Thoracic aorta (tissue), 2 donors: ENCODE data around the gene PSMB1. TPM values are rescaled to one million over a fixed set of nuclear protein-coding genes. Genes with fewer than 3 reads are reported as not detected.
"Not testable (repeated sequence)": the region's sequence is repeated elsewhere in the genome, so short reads cannot be mapped to it uniquely, and the experiment has no call there.

ENCODE experiments used
- ATAC-seq: fragments of 150-250 bp; one replicate; pipeline ENCODE4 v1.8.0; 2017; ENCODE audit warnings: low read depth; ENCODE audit not compliant: insufficient number of reproducible peaks, low FRiP score
- DNase-seq: peaks from one replicate; pipeline ENCODE4 v3.0.0-alpha.2; 2020; ENCODE audit warnings: low spot score
- H3K27ac ChIP-seq, 2 donors: fragments of 200-600 bp; sonication (generic); 1 replicate in 1 of 2; 2 replicates in 1 of 2; pipeline ENCODE4 v1.5.1; 2016; ENCODE audit warnings: mild to moderate bottlenecking in 2 of 2, moderate library complexity in 2 of 2
- H3K27me3 ChIP-seq: fragments of 200-600 bp; sonication (generic); replicated peaks from 2 replicates; pipeline ENCODE4 v1.6.0; 2016; ENCODE audit warnings: mild to moderate bottlenecking; ENCODE audit not compliant: insufficient read depth
- H3K36me3 ChIP-seq: fragments of 200-600 bp; sonication (generic); one replicate; pipeline ENCODE4 v1.5.1; 2016
- H3K4me1 ChIP-seq, 2 donors: fragments of 200-600 bp; sonication (generic); 1 replicate in 1 of 2; 2 replicates in 1 of 2; pipeline versions ENCODE4 v1.5.1 to v1.6.0; 2016; ENCODE audit warnings: low read depth in 2 of 2, mild to moderate bottlenecking in 1 of 2; ENCODE audit not compliant: control insufficient read depth in 1 of 2
- H3K4me3 ChIP-seq: fragments of 200-600 bp; sonication (generic); 2 replicates; pipeline ENCODE4 v1.5.1; 2016; ENCODE audit warnings: mild to moderate bottlenecking
- H3K9me3 ChIP-seq: fragments of 200-600 bp; sonication (generic); 2 replicates; pipeline ENCODE4 v1.5.1; 2016
- total RNA-seq, 2 donors: library from RNA; depleted of rRNA; stranded (reverse); fragments of >200 nt; gene quantifications; one replicate each; pipeline versions ENCODE4 v1.1.0 to v1.2.3, GENCODE V29; 2016
- TF ChIP-seq, protein P1 (sequence below): fragments of 200-600 bp; sonication (generic); IDR thresholded peaks from one replicate; pipeline ENCODE4 v1.5.1; 2019; ENCODE audit warnings: antibody characterized with exemption

The PSMB1 gene
- total RNA-seq, 2 donors from 2014 or later, result 143 to 159 TPM

DNA sequence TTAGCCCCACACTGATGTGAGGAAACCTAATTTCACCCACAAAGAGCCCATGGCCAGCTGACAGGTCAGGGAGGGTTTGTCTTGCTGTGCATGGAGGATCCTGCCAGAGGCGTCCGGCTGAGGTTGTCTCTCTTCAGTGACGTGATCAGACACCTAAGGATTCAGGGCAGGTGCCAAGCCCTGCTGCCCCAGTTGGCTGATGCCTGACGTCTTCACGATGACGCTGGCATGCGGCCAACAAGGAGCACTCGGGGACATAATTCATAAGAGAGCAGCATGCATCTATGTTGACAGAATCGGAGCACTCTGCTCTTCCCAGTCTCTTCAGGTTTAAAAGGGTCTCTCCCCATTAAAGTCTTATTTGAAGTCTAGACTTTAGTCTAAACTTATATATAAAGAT is 47.8 kb downstream of the PSMB1 start:
- Histone ChIP-seq H3K4me3 (no peak overlapping the region), H3K4me1 (no peaks in the 10 kb centered on the region), H3K27me3 (no peaks in the 10 kb centered on the region), H3K36me3 (no peaks in the 10 kb centered on the region), H3K9me3 (no peaks in the 10 kb centered on the region), H3K27ac (no peak overlapping the region)
- TF ChIP-seq, protein P1, sequence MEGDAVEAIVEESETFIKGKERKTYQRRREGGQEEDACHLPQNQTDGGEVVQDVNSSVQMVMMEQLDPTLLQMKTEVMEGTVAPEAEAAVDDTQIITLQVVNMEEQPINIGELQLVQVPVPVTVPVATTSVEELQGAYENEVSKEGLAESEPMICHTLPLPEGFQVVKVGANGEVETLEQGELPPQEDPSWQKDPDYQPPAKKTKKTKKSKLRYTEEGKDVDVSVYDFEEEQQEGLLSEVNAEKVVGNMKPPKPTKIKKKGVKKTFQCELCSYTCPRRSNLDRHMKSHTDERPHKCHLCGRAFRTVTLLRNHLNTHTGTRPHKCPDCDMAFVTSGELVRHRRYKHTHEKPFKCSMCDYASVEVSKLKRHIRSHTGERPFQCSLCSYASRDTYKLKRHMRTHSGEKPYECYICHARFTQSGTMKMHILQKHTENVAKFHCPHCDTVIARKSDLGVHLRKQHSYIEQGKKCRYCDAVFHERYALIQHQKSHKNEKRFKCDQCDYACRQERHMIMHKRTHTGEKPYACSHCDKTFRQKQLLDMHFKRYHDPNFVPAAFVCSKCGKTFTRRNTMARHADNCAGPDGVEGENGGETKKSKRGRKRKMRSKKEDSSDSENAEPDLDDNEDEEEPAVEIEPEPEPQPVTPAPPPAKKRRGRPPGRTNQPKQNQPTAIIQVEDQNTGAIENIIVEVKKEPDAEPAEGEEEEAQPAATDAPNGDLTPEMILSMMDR, result no peak
- ATAC-seq (no peak), DNase-seq (no peak)

DNA sequence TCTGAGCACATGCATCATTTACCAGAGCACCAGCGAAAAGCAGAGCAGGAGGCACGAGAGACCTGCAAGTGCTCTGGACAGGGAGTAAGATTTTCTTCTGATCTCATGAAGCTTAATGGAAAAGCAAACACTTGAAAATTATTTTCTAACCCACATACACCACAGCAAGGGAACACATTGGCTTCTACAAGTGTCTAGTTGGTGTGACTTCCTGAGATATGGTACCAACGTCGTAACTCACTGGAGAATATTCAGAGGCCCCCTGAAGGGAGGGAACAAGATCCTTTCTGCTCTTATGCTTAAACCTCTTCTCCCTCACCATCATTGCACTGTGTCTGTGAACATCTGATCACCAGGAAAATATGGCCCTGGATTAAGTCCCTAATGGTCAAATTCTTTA is 48.6 kb downstream of the PSMB1 start:
- no peak overlapping the region for H3K4me3 ChIP-seq
- no peak overlapping the region for H3K27ac ChIP-seq
- no peaks in the 10 kb centered on the region for H3K9me3 ChIP-seq
- H3K27me3 ChIP-seq, result no peaks in the 10 kb centered on the region
- DNase-seq (no peak), ATAC-seq (no peak)
- no peaks in the 10 kb centered on the region for H3K4me1 ChIP-seq
- H3K36me3 ChIP-seq, result no peaks in the 10 kb centered on the region
- TF ChIP-seq, protein P1, result no peak

DNA sequence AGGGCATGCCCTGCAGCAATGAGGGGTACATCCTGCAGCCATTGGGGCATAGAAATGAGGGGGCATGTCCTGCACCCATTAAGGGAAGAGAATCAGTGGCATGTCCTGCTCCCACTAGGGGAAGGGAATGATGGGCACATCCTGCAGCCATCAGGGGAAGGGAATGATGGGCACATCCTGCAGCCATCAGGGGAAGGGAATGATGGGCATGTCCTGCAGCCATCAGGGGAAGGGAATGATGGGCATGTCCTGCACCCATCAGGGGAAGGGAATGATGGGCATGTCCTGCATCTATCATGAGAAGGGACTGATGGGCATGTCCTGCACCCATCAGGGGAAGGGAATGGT is 49.7 kb downstream of the PSMB1 start:
- Histone ChIP-seq H3K9me3 (no peaks in the 10 kb centered on the region), H3K27ac (no peak overlapping the region), H3K4me1 (no peaks in the 10 kb centered on the region), H3K36me3 (no peaks in the 10 kb centered on the region), H3K27me3 (no peaks in the 10 kb centered on the region), H3K4me3 (no peak overlapping the region)
- TF ChIP-seq, protein P1, result no peak
- DNase-seq (no peak), ATAC-seq (no peak)

DNA sequence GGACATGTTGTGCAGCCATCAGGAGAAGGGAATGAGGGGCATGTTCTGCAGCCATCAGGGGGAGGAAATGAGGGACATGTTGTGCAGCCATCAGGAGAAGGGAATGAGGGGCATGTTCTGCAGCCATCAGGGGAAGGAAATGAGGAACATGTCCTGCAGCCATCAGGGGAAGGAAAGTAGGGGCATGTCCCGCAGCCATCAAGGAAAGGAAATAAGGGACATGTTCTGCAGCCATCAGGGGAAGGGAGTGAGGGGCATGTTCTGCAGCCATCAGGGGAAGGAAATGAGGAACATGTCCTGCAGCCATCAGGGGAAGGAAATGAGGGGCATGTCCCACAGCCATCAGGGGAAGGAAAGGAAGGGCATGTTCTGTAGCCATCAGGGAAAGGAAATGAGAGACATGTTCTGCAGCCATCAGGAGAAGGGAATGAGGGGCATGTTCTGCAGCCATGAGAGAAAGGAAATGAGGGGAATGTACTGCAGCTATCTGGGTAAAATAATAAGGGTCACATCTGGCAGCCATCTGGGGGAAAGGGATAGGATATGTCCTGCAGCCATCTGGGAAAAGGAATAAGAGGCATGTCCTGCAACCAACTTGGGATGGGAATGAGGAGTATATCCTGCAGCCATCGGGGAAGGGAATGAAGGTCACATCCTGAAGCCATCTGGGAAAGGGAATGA is 50.2 kb downstream of the PSMB1 start:
- not testable (repeated sequence) for H3K36me3 ChIP-seq, H3K4me1 ChIP-seq, H3K4me3 ChIP-seq, H3K9me3 ChIP-seq, ATAC-seq, H3K27me3 ChIP-seq, H3K27ac ChIP-seq, DNase-seq

DNA sequence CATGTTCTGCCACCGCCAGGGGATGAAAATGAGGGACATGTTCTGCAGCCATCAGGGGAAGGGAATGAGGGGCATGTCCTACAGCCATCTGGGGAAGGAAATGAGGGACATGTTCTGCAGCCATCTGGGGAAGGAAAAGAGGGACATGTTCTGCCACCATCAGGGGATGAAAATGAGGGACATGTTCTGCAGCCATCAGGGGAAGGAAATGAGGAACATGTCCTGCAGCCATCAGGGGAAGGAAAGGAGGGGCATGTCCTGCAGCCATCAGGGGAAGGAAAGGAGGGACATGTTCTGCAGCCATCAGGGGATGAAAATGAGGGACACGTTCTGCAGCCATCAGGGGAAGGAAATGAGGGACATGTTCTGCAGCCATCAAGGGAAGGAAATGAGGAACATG is 50.8 kb downstream of the PSMB1 start:
- H3K27ac ChIP-seq, H3K4me1 ChIP-seq, DNase-seq, H3K36me3 ChIP-seq, ATAC-seq, H3K27me3 ChIP-seq, H3K4me3 ChIP-seq, H3K9me3 ChIP-seq: not testable (repeated sequence)

DNA sequence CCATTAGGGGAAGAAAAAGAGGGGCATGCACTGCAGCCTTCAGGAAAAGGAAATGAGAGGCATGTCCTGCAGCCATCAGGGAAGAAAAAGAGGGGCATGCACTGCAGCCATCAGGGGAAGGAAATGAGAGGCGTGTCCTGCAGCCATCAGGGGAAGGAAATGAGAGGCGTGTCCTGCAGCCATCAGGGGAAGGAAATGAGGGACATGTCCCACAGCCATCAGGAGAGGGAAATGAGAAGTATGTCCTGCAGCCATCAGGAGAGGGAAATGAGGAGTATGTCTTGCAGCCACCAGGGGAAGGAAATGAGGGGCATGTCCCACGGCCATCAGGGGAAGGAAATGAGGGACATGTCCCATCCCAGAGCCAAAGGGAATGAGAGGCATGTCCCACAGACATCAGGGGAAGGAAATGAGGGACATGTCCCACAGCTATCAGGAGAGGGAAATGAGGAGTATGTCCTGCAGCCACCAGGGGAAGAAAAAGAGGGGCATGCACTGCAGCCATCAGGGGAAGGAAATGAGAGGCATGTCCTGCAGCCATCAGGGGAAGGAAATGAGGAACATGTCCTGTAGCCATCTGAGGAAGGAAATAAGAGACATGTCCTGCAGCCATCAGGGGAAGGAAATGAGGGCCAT is 52.0 kb downstream of the PSMB1 start:
- ATAC-seq, result no peak
- DNase-seq, result no peak
- Histone ChIP-seq H3K4me3 (no peak overlapping the region), H3K27me3 (no peaks in the 10 kb centered on the region), H3K36me3 (no peaks in the 10 kb centered on the region), H3K4me1 (no peaks in the 10 kb centered on the region), H3K9me3 (no peaks in the 10 kb centered on the region), H3K27ac (no peak overlapping the region)
- TF ChIP-seq, protein P1, result no peak
